H1 (cell line): ENCODE measurements around the gene PPP1R12A. TPM values are rescaled to one million over a fixed set of nuclear protein-coding genes. Genes with fewer than 3 reads are reported as not detected.

Experiments
- CEBPB ChIP-seq: IDR thresholded peaks from 2 replicates; pipeline ENCODE4 v1.6.1; 2012; ENCODE audit warnings: low read depth, low read length
- CHD1 ChIP-seq: IDR thresholded peaks from 2 replicates; pipeline ENCODE4 v1.6.1; 2012; ENCODE audit warnings: low read depth, low read length, improper control_type of control experiment
- CHD2 ChIP-seq: IDR thresholded peaks from 2 replicates; pipeline ENCODE4 v1.6.1; 2012; ENCODE audit warnings: low read length, improper control_type of control experiment
- KDM1A ChIP-seq: fragments of 200-600, 300-600 bp; sonication (generic); IDR thresholded peaks from 2 replicates; pipeline ENCODE4 v1.7.1; 2016; ENCODE audit warnings: mild to moderate bottlenecking, low read length, borderline replicate concordance
- NANOG ChIP-seq: IDR thresholded peaks from 2 replicates; pipeline ENCODE4 v1.6.1; 2011; ENCODE audit warnings: low read length, low read depth, mild to moderate bottlenecking, inconsistent platforms; ENCODE audit not compliant: insufficient read depth, poor library complexity, severe bottlenecking
- RAD21 ChIP-seq, 2 experiments: IDR thresholded peaks in 1 of 2; conservative IDR thresholded peaks in 1 of 2; 2 replicates each; pipeline ENCODE4 v1.6.1; 2011; ENCODE audit warnings: low read depth in 2 of 2, low read length in 2 of 2, improper control_type of control experiment in 1 of 2, inconsistent platforms in 1 of 2, mild to moderate bottlenecking in 1 of 2, moderate library complexity in 1 of 2
- RXRA ChIP-seq: IDR thresholded peaks from 2 replicates; pipeline ENCODE4 v1.6.1; 2011; ENCODE audit warnings: low read depth, mild to moderate bottlenecking, low read length, moderate library complexity; ENCODE audit not compliant: insufficient read depth
- polyA plus RNA-seq, 7 experiments: library from polyadenylated mRNA; depleted of rRNA in 3 of 7; stranded (reverse) in 5 of 7; unstranded in 2 of 7; fragments of >200 nt in 5 of 7; fragments of 200-250 nt in 2 of 7; gene quantifications; 1 replicate in 5 of 7; 2 replicates in 1 of 7; 4 replicates in 1 of 7; pipeline versions ENCODE4 v1.2.1 to v1.2.3, GENCODE V29; 2011 to 2013; ENCODE audit warnings: missing spikeins in 2 of 7, mixed read lengths in 2 of 7
- total RNA-seq: library from RNA; stranded (reverse); fragmentation: NEBNext Ultra II Directional; extraction: Animal tissue kit (Norgen Biotek cat#: 25700); gene quantifications from 2 replicates; pipeline ENCODE4 v1.2.1, GENCODE V29; 2021
- TF ChIP-seq, protein P1 (sequence below): fragments of 300-600 bp; sonication (generic); IDR thresholded peaks from 2 replicates; pipeline ENCODE4 v1.7.1; 2012; ENCODE audit warnings: low read length, moderate library complexity, mild to moderate bottlenecking, inconsistent platforms; ENCODE audit not compliant: insufficient replicate concordance
- TF ChIP-seq, protein P2 (sequence below): IDR thresholded peaks from 2 replicates; pipeline ENCODE4 v1.6.1; 2012; ENCODE audit warnings: inconsistent platforms
- TF ChIP-seq, protein P3 (sequence below): IDR thresholded peaks from 2 replicates; pipeline ENCODE4 v1.6.1; 2012; ENCODE audit warnings: low read length, inconsistent platforms

The PPP1R12A gene
- total and polyA plus RNA-seq, 2 of the 8 experiments (the other 6 are each of a cell fraction or from before 2014, with no cell fraction given) = 14.7 to 81.5 TPM

DNA sequence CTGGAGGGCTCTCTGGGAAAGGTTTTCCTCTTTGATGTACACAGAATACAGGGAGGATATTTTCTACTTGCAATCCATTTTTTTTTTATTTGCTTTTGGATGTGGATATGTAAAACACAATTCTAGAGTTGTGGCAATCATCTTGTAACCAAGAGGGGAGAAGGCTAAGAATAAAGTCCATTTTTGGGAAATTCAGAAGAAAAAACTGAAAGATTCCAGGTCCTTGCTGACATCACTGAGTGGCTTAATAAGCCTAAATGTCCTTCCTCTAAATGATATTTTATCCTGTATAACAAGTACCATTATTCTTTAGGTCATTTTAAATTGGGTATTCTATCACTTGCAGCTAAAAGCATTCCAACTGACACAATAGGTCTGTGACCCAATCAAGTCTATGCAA is 64.0 kb downstream of the PPP1R12A start (continued):
- TF ChIP-seq, protein P1, sequence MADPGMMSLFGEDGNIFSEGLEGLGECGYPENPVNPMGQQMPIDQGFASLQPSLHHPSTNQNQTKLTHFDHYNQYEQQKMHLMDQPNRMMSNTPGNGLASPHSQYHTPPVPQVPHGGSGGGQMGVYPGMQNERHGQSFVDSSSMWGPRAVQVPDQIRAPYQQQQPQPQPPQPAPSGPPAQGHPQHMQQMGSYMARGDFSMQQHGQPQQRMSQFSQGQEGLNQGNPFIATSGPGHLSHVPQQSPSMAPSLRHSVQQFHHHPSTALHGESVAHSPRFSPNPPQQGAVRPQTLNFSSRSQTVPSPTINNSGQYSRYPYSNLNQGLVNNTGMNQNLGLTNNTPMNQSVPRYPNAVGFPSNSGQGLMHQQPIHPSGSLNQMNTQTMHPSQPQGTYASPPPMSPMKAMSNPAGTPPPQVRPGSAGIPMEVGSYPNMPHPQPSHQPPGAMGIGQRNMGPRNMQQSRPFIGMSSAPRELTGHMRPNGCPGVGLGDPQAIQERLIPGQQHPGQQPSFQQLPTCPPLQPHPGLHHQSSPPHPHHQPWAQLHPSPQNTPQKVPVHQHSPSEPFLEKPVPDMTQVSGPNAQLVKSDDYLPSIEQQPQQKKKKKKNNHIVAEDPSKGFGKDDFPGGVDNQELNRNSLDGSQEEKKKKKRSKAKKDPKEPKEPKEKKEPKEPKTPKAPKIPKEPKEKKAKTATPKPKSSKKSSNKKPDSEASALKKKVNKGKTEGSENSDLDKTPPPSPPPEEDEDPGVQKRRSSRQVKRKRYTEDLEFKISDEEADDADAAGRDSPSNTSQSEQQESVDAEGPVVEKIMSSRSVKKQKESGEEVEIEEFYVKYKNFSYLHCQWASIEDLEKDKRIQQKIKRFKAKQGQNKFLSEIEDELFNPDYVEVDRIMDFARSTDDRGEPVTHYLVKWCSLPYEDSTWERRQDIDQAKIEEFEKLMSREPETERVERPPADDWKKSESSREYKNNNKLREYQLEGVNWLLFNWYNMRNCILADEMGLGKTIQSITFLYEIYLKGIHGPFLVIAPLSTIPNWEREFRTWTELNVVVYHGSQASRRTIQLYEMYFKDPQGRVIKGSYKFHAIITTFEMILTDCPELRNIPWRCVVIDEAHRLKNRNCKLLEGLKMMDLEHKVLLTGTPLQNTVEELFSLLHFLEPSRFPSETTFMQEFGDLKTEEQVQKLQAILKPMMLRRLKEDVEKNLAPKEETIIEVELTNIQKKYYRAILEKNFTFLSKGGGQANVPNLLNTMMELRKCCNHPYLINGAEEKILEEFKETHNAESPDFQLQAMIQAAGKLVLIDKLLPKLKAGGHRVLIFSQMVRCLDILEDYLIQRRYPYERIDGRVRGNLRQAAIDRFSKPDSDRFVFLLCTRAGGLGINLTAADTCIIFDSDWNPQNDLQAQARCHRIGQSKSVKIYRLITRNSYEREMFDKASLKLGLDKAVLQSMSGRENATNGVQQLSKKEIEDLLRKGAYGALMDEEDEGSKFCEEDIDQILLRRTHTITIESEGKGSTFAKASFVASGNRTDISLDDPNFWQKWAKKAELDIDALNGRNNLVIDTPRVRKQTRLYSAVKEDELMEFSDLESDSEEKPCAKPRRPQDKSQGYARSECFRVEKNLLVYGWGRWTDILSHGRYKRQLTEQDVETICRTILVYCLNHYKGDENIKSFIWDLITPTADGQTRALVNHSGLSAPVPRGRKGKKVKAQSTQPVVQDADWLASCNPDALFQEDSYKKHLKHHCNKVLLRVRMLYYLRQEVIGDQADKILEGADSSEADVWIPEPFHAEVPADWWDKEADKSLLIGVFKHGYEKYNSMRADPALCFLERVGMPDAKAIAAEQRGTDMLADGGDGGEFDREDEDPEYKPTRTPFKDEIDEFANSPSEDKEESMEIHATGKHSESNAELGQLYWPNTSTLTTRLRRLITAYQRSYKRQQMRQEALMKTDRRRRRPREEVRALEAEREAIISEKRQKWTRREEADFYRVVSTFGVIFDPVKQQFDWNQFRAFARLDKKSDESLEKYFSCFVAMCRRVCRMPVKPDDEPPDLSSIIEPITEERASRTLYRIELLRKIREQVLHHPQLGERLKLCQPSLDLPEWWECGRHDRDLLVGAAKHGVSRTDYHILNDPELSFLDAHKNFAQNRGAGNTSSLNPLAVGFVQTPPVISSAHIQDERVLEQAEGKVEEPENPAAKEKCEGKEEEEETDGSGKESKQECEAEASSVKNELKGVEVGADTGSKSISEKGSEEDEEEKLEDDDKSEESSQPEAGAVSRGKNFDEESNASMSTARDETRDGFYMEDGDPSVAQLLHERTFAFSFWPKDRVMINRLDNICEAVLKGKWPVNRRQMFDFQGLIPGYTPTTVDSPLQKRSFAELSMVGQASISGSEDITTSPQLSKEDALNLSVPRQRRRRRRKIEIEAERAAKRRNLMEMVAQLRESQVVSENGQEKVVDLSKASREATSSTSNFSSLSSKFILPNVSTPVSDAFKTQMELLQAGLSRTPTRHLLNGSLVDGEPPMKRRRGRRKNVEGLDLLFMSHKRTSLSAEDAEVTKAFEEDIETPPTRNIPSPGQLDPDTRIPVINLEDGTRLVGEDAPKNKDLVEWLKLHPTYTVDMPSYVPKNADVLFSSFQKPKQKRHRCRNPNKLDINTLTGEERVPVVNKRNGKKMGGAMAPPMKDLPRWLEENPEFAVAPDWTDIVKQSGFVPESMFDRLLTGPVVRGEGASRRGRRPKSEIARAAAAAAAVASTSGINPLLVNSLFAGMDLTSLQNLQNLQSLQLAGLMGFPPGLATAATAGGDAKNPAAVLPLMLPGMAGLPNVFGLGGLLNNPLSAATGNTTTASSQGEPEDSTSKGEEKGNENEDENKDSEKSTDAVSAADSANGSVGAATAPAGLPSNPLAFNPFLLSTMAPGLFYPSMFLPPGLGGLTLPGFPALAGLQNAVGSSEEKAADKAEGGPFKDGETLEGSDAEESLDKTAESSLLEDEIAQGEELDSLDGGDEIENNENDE = no peak
- no peak for TF ChIP-seq KDM1A
- TF ChIP-seq CHD1 = no peak
- TF ChIP-seq RAD21 (IDR thresholded peaks at IDR 0.05 in 1 of 2, conservative IDR thresholded peaks at IDR 0.05 in 1 of 2; ENCODE audit: low read depth in 2 of 2, low read length in 2 of 2) = no peak
- no peak for TF ChIP-seq CEBPB
- no peak for TF ChIP-seq CHD2
- TF ChIP-seq, protein P2, sequence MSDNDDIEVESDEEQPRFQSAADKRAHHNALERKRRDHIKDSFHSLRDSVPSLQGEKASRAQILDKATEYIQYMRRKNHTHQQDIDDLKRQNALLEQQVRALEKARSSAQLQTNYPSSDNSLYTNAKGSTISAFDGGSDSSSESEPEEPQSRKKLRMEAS = no peak
- no peak for TF ChIP-seq NANOG
- no peak for TF ChIP-seq RXRA
- TF ChIP-seq, protein P3, sequence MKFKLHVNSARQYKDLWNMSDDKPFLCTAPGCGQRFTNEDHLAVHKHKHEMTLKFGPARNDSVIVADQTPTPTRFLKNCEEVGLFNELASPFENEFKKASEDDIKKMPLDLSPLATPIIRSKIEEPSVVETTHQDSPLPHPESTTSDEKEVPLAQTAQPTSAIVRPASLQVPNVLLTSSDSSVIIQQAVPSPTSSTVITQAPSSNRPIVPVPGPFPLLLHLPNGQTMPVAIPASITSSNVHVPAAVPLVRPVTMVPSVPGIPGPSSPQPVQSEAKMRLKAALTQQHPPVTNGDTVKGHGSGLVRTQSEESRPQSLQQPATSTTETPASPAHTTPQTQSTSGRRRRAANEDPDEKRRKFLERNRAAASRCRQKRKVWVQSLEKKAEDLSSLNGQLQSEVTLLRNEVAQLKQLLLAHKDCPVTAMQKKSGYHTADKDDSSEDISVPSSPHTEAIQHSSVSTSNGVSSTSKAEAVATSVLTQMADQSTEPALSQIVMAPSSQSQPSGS = no peak
